Stimulated activated naive CD8-positive, alpha-beta T cell treated with anti-CD3 and anti-CD28 coated beads, Interleukin-15, Interleukin-2, amounts not matched to agents 100 U/mL and 50 U/mL, for 24 hours (primary cell): ENCODE data around the gene PTPRD.

ENCODE experiments used
- ATAC-seq: fragments of 150-1000 bp; cut with Tn5 transposase; one replicate; pipeline ENCODE4 v1.10.0; 2021
- DNase-seq: peaks from one replicate; pipeline ENCODE4 v3.0.0; 2021

Gene PTPRD

GRCh38 chr9:9592104-9592503 is 1020.7 kb downstream of the PTPRD start:
- DNase-seq (no peak), ATAC-seq (no peak)

DNA sequence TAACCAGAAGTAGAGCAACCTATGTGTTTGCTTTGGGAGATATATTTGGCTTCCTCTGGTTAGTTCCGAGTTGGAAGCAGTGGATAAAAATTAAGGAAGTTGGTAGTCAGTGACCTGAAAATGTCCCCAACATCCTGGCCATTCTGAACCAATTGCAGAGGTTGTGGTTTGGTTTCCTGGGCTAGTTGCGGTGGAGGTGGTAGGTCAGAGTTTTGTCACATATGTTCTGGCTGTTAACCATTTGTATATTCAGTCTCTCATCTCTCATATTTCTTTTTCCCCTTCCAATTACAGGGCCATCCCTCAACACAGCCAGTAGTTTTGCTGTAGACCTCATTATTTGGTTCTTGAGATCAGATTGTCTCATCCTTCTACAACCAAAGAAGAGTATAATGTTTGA is 1026.9 kb downstream of the PTPRD start:
- ATAC-seq (no peak), DNase-seq (no peak)

- ATAC-seq (no peak), DNase-seq (no peak)
Observed at GRCh38 chr9:9574080-9574479, 1038.7 kb downstream of the PTPRD start.

GRCh38 chr9:9565700-9566099 is 1047.1 kb downstream of the PTPRD start:
- DNase-seq (no peak), ATAC-seq (no peak)

- no peak for DNase-seq
- ATAC-seq = no peak
Observed at GRCh38 chr9:9563817-9564216, 1049.0 kb downstream of the PTPRD start.

DNA sequence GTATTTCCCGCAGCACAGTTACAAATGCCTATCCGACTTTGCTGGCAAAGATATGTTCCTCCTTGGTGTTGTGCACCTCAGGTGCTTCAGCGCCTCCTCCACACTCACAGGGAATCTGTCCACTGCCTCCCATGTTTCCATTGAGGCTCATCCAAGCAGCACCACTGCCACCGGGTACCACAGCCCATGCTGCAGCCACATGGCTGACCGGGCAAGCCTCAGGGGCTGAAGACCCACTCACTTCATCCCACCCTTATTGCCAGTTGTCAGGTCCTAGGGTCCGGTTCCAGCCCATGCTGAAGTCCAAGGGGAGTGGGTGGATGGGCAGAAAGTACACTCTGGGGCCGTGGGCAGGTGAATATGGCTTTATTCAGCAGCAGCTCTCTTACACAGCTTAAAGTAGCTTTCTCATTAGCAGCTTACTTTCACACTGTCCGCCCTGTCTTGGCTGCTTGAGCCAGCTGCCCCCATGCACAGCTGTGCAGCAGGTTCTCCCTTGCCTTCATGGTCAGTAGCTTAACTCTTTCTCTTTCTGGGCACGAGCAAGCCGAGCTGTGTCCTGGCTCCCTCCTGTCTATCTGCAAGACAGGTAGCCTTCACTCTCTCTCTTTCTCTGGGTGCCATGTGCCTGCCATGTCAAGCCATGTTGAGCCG is 1052.3 kb downstream of the PTPRD start:
- no peak for DNase-seq
- no peak for ATAC-seq

- no peak for ATAC-seq
- no peak for DNase-seq
Observed at GRCh38 chr9:9558907-9559306, 1053.9 kb downstream of the PTPRD start.

GRCh38 chr9:9557804-9558334 is 1054.9 kb downstream of the PTPRD start:
- no peak for ATAC-seq
- no peak for DNase-seq

DNA sequence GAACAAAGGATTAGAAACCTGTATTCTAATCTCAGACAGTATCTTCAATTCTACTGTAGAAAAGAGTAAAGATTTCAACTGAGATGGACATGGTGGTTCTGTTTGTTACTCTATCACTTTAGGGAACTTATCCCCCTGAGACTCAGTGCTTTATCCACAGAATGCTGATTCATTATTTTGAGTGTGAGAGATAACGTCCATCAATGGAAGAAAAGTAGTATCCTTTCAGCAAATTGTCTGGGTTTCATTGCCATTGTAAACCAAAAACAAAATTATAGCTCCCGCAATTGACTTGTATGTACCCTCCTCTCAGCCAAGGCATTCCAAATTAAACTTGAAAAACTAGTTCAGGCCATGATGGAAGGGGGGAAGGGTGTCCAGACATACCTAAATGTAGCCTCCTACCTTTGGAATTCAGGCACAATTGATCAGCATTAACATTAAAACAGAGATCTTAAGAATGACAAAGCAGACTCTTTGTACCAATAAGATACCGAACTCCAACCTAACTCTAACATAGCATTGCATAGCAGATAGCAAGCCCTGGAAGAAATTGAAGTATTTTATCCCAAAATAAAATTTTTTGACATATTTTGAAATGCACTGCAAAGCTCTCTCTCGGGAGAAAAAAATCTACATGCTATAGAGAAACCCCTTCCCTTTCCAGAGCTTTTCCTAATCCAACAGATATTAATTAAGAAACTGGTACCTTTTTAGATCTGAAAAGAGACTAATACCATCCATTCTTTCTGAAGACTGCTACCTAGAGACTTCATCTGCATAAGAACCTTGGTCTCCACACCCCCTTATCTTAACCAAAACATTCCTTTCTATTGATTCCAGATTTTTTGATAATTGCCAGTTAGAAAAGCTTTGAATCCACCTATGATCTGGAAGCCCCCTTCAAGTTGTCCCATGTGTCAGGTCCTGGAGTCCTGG is 1055.7 kb downstream of the PTPRD start:
- ATAC-seq = no peak
- no peak for DNase-seq

DNA sequence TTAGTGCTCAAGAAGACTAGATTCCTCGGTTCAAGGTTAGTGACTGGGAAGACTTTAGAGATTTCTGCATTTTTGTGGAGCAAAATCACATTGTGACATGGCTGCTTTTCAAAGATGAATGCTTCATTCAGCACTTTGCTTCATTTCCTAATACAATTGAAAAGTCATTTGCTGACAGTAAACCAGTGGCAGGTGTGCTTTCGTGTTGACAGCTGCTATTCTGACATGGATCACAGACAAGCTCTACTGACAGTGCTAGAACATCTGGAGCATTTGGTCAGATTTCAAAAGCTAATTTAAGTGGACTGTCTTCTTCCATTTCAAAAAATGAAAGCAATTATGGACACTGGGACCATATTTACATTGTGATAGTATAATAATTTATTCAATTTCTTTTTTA is 1060.1 kb downstream of the PTPRD start:
- ATAC-seq = no peak
- no peak for DNase-seq

DNA sequence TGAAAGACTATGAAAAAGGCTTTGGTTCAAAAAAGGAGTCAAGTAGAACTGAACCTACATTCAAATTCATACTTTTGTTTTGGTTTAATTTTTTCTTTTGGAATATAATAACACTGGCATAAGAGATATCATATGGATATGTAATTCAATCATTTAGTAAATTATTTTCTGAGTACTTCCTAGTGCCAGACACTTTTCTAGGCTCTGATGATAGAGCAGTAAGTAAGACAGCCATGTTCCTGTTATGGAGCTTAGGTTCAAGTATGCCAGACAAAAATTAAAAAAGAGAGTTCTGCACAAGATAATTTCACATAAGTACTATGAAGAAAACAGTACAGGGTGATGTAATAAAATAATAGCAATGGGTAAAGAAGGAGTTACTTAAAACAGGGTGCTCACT is 1074.0 kb downstream of the PTPRD start:
- DNase-seq = no peak

GRCh38 chr9:9538356-9538755 is 1074.4 kb downstream of the PTPRD start:
- ATAC-seq (no peak), DNase-seq (no peak)

More for the DNA sequence above, 1074.0 kb downstream of the PTPRD start:
- no peak for ATAC-seq

DNA sequence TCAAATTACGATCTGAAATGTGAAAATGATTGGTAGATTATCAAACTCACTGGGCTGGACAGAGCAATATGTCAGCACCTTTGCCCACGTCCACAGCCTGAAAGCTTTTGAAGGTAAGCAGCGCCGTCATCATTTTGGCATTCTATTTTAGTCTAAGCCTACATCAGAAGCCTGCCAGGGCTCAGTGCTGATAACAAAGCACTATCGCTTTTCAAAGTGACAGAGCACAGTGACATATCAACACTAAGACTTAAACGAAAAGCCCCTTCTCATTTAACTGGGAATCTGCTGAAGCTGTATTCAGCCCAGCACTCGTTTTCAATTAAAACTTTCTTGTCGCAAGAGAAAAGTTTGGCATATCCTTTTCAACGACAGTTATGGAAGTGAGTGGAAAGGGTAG is 1076.3 kb downstream of the PTPRD start:
- ATAC-seq (no peak), DNase-seq (no peak)

GRCh38 chr9:9523476-9524139 is 1089.2 kb downstream of the PTPRD start:
- DNase-seq (no peak), ATAC-seq (no peak)

DNA sequence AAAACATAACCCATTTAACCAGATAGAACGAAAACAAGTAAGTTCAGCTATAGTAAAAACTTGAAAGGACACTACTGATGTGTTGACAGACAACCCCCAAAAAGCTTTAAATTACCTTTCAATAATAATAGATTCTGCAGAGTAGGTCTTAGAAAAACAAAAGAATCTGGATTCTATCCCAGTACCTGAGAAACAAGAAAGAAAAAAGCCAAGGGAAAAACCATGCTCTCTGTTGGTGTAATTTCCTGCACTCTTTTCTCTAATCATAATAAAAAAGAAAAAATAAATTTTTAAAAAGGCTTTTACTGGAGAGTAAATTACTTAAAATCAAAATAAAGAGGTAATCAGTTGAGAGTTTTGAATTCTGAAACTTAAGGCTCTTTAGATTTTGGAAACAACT is 1090.4 kb downstream of the PTPRD start:
- DNase-seq = no peak
- no peak for ATAC-seq

DNA sequence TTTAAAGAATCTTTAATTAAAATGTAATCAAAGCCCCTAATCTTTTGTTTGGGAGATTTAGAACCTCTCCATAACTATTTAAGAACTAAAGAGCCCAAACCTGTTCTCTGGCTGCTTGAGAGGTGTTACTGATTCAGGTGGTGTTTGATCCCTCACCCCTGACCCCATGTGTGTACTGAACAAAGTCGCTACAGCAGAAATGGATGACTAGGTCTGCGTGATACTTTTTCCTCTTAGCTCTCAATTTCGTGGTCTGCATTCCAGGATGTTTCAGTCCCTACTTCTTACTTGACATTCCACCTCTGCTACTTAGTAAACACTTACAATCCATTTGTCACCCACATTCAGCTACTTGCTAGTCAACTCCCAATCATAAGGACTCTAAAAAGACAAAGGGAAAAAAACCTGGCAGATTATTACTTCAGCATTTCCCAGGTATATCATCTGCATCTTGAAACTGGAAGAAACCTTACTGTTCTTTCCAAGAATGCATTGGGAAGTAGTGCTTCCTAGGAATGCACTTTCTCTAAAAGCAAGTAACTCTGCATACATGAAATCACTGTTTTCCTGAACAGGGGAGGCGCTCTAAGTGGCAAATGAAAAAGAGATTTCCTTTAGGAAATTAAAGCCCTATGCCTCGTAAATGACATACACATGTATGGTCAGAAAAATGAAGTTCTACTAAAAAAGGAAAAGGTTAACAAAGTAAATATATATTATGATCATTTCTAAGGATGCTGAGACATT is 1091.6 kb downstream of the PTPRD start:
- ATAC-seq = no peak
- DNase-seq = no peak

GRCh38 chr9:9504869-9505268 is 1107.9 kb downstream of the PTPRD start:
- DNase-seq (no peak), ATAC-seq (no peak)

GRCh38 chr9:9499546-9499945 is 1113.3 kb downstream of the PTPRD start:
- ATAC-seq (no peak), DNase-seq (no peak)

DNA sequence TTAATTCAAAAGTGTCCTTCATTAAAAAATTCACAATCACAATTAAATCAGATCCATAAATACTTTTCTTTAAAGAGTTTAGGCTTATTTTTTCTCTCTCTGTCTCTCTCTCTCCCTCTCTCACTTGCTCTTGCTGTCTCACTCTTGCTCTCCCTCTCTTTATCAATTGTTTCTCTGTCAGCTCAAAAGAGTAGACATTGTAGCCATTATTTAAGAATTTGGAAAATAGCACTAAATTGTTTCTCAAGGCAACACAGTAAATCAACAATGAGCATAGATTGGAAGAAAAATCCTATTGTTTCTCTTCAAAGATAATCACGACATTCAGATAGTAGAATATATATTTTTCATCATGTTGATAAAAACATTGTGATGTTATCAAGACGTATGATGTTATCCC is 1114.0 kb downstream of the PTPRD start:
- DNase-seq = no peak
- ATAC-seq = no peak

DNA sequence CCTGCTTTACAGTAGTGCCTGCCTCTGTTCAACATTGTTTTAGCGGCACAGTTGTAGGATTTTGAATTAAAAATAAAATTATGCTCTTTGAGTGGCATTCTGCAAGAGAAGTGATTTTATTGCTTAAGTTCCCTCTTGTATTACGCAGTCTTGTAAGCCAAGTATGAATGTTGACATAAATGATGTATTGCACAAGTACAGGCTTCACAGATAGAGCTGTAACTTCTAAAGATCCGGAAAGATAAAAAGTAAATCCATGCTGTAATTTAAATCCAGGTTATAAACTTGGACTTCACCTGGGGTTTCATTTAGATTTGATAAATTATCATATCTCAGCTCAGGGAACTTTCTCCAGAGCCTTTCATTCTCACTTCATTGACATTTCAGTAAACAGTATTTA is 1114.7 kb downstream of the PTPRD start:
- no peak for DNase-seq
- no peak for ATAC-seq

DNA sequence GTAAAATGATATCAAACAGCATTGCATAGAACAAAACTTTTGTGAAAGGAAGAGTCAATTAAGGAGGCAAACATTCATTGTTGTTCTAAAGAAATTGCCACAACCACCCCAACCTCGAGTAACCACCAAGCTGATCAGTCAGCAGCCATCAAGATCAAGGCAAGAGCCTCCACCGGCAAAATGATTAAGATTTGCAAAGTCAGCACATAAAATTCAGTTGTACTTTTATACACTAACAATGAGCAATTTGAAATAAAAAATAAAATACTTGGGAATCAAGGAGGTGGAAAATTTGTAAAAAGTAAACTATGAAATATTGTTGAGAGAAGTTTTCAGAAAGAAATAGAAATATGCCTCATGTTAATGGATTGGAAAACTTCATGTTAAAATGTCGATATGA is 1118.5 kb downstream of the PTPRD start:
- ATAC-seq = no peak
- DNase-seq = no peak

- ATAC-seq (no peak), DNase-seq (no peak)
Observed at GRCh38 chr9:9492506-9492905, 1120.3 kb downstream of the PTPRD start.
